CD14-positive monocyte (primary cell): ENCODE measurements around the gene NPLOC4. TPM values are rescaled to one million over a fixed set of nuclear protein-coding genes. Genes with fewer than 3 reads are reported as not detected.

Experiments
- DNase-seq, 3 donors: peaks; one replicate each; pipeline ENCODE4 v3.0.0-alpha.2; 2011 to 2022
- H2AFZ ChIP-seq: 2 replicates; pipeline ENCODE4 v1.6.0; 2012; ENCODE audit warnings: mild to moderate bottlenecking, low read depth, low read length, inconsistent platforms; ENCODE audit not compliant: insufficient read depth, poor library complexity, severe bottlenecking
- H3K27ac ChIP-seq, 2 donors: 1 replicate in 1 of 2; 2 replicates in 1 of 2; pipeline ENCODE4 v1.5.1; 2012 to 2013; ENCODE audit warnings: low read length in 2 of 2, control low read depth in 1 of 2, inconsistent platforms in 1 of 2, low read depth in 1 of 2, mild to moderate bottlenecking in 1 of 2
- H3K27me3 ChIP-seq, 2 donors: one replicate each; pipeline versions ENCODE4 v1.6.0 to v1.6.1; 2011 to 2013; ENCODE audit warnings: low read length in 2 of 2; ENCODE audit not compliant: control insufficient read depth in 2 of 2, insufficient read depth in 2 of 2
- H3K36me3 ChIP-seq, 2 donors: replicated peaks in 1 of 2; 1 replicate in 1 of 2; 2 replicates in 1 of 2; pipeline versions ENCODE4 v1.5.1 to v1.6.1; 2012 to 2013; ENCODE audit warnings: low read length in 2 of 2, control low read depth in 1 of 2, inconsistent platforms in 1 of 2, mild to moderate bottlenecking in 1 of 2; ENCODE audit not compliant: insufficient read depth in 2 of 2, control insufficient read depth in 1 of 2
- H3K4me1 ChIP-seq, 2 donors: 1 replicate in 1 of 2; 2 replicates in 1 of 2; pipeline versions ENCODE4 v1.5.1 to v1.6.1; 2012 to 2013; ENCODE audit warnings: low read length in 2 of 2, control low read depth in 1 of 2, inconsistent platforms in 1 of 2, mild to moderate bottlenecking in 1 of 2, moderate library complexity in 1 of 2; ENCODE audit not compliant: insufficient read depth in 2 of 2, control insufficient read depth in 1 of 2
- H3K4me2 ChIP-seq: replicated peaks from 2 replicates; pipeline ENCODE3; 2012; ENCODE audit warnings: low read length, moderate library complexity, mild to moderate bottlenecking; ENCODE audit not compliant: poor library complexity, severe bottlenecking; ENCODE audit errors: extremely low read depth
- H3K4me3 ChIP-seq, 3 experiments: fragments of 200-600 bp in 1 of 3; sonication (generic) in 1 of 3; replicated peaks in 1 of 3; 1 replicate in 2 of 3; 2 replicates in 1 of 3; pipeline ENCODE4 v1.5.1; 2011 to 2013; ENCODE audit warnings: low read length in 3 of 3, mild to moderate bottlenecking in 3 of 3, control low read depth in 2 of 3, low read depth in 2 of 3, inconsistent platforms in 1 of 3, moderate library complexity in 1 of 3
- H3K79me2 ChIP-seq: 2 replicates; pipeline ENCODE4 v1.6.0; 2012; ENCODE audit warnings: mild to moderate bottlenecking, control low read depth, inconsistent platforms, low read length, moderate library complexity; ENCODE audit not compliant: insufficient read depth
- H3K9ac ChIP-seq: 2 replicates; pipeline ENCODE4 v1.6.0; 2017; ENCODE audit warnings: low read length, mild to moderate bottlenecking; ENCODE audit not compliant: insufficient read depth, poor library complexity, severe bottlenecking
- H3K9me3 ChIP-seq, 2 donors: replicated peaks in 1 of 2; 1 replicate in 1 of 2; 2 replicates in 1 of 2; pipeline versions ENCODE4 v1.5.1 to v1.6.1; 2012 to 2013; ENCODE audit warnings: low read length in 2 of 2, control low read depth in 1 of 2; ENCODE audit not compliant: control insufficient read depth in 1 of 2, insufficient read depth in 1 of 2
- H4K20me1 ChIP-seq: 2 replicates; pipeline ENCODE4 v1.6.0; 2012; ENCODE audit warnings: mild to moderate bottlenecking, low read length, control low read depth, moderate library complexity; ENCODE audit not compliant: insufficient read depth
- H3K27ac Mint-ChIP-seq, 7 donors: one replicate each; pipeline ENCODE4 v1.8.0; 2020; ENCODE audit warnings: mild to moderate bottlenecking in 7 of 7, mixed read lengths in 7 of 7, moderate library complexity in 6 of 7, inconsistent platforms in 2 of 7
- H3K27me3 Mint-ChIP-seq, 3 donors: one replicate each; pipeline ENCODE4 v1.8.0; 2021 to 2022; ENCODE audit warnings: low read depth in 3 of 3, mild to moderate bottlenecking in 3 of 3, mixed read lengths in 3 of 3, moderate library complexity in 3 of 3, inconsistent platforms in 1 of 3
- H3K36me3 Mint-ChIP-seq, 2 donors: one replicate each; pipeline ENCODE4 v1.8.0; 2020; ENCODE audit warnings: mixed read lengths in 2 of 2, inconsistent platforms in 1 of 2, mild to moderate bottlenecking in 1 of 2
- H3K4me1 Mint-ChIP-seq: one replicate; pipeline ENCODE4 v1.8.0; 2020; ENCODE audit warnings: mild to moderate bottlenecking, mixed read lengths
- H3K4me3 Mint-ChIP-seq, 2 donors: one replicate each; pipeline ENCODE4 v1.8.0; 2020; ENCODE audit warnings: mild to moderate bottlenecking in 2 of 2, mixed read lengths in 2 of 2, moderate library complexity in 1 of 2
- H3K9me3 Mint-ChIP-seq, 7 donors: one replicate each; pipeline ENCODE4 v1.8.0; 2020 to 2022; ENCODE audit warnings: mixed read lengths in 7 of 7, mild to moderate bottlenecking in 6 of 7, moderate library complexity in 6 of 7, inconsistent platforms in 2 of 7
- WGBS: methylation state at CpG from one replicate; pipeline ENCODE4 v1.1.5; 2013; ENCODE audit warnings: missing lambda C conversion rate; ENCODE audit not compliant: insufficient coverage; 5-methylcytosine and 5-hydroxymethylcytosine counted together
- intact Hi-C, 2 donors: fragments of 100-400 bp; cut with micrococcal nuclease; formaldehyde crosslinking; loops; one replicate each; pipeline versions ENCODE4 v1.15.0 to v1.15.1; 2023
- polyA plus RNA-seq, 3 donors: library from polyadenylated mRNA; depleted of rRNA in 1 of 3; unstranded in 2 of 3; stranded (reverse) in 1 of 3; fragments of 300-500 nt in 2 of 3; fragments of >200 nt in 1 of 3; fragmentation: Illumina TruSeq in 2 of 3; gene quantifications; 1 replicate in 2 of 3; 2 replicates in 1 of 3; pipeline ENCODE4 v1.2.3, GENCODE V29; 2012 to 2021
- TF ChIP-seq, protein P1 (sequence below): fragments of 200-600 bp; IDR thresholded peaks from one replicate; pipeline ENCODE4 v1.8.0; 2022; ENCODE audit warnings: antibody characterized with exemption, mild to moderate bottlenecking

Gene NPLOC4
- polyA plus RNA-seq, 3 donors: 92.1 to 112 (median 106) TPM

DNA sequence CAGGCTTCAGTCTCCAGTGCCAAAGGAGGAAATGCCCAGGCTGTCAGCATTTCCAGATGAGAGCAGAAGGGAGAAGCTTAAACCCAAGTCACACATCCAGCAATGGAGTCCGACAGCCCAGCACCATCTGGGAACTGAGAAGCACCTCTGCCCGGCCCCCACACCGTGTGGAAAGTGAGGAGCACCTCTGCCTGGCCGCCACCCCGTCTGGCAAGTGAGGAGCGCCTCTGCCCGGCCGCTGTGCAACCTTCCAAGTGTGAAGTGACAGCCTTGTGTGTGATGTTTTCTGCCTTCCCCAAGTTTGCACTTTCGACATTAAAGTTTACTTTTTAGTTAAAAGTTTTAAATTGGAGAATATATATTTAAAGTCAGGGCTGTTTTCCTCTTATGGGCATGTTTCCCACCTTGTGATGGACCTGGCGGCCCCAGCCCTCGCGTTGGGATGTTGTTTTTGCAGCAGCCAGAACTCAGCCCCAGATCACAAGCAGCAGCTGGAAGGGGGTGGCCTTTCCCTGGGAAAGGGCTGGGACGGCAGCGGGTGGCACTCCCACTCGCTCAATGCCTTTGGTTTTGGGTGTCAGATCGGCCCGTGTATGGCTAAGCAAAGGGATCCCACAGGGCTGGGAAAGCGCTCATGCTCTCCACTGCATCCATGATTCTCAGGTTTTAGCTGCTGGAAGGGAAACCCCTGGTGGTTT, 36.8 kb upstream of the NPLOC4 start:
- Histone ChIP-seq H3K9me3 (no peaks in the 10 kb centered on the region), H3K79me2 (peaks cover 15% of the 10 kb centered on the region), H3K27me3 (no peaks in the 10 kb centered on the region), H3K4me3 (no peak overlapping the region), H4K20me1 (peaks cover 5% of the 10 kb centered on the region), H3K36me3 (peaks cover 43 to 63% of the 10 kb centered on the region in 2 donors), H3K4me2 (no peak overlapping the region), H2AFZ (no peak overlapping the region), H3K9ac (no peak overlapping the region), H3K27ac (no peak overlapping the region), H3K4me1 (no peaks in the 10 kb centered on the region)
- peaks cover 37 to 67% of the 10 kb centered on the region in 2 donors for H3K36me3 Mint-ChIP-seq
- no peak overlapping the region for H3K4me3 Mint-ChIP-seq
- H3K27ac Mint-ChIP-seq: peak overlapping the region in 2 of 7 donors; percentile 20 to 46
- no peaks in the 10 kb centered on the region for H3K4me1 Mint-ChIP-seq
- H3K27me3 Mint-ChIP-seq: no peaks in the 10 kb centered on the region
- DNase-seq: no peak
- WGBS: 90% methylated on average over 13 of the region's 18 CpGs
- TF ChIP-seq, protein P1, sequence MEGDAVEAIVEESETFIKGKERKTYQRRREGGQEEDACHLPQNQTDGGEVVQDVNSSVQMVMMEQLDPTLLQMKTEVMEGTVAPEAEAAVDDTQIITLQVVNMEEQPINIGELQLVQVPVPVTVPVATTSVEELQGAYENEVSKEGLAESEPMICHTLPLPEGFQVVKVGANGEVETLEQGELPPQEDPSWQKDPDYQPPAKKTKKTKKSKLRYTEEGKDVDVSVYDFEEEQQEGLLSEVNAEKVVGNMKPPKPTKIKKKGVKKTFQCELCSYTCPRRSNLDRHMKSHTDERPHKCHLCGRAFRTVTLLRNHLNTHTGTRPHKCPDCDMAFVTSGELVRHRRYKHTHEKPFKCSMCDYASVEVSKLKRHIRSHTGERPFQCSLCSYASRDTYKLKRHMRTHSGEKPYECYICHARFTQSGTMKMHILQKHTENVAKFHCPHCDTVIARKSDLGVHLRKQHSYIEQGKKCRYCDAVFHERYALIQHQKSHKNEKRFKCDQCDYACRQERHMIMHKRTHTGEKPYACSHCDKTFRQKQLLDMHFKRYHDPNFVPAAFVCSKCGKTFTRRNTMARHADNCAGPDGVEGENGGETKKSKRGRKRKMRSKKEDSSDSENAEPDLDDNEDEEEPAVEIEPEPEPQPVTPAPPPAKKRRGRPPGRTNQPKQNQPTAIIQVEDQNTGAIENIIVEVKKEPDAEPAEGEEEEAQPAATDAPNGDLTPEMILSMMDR: no peak
- H3K9me3 Mint-ChIP-seq: peaks cover 0 to 3% (median 0%) of the 10 kb centered on the region in 7 donors
- intact Hi-C loops: no loop called here

DNA sequence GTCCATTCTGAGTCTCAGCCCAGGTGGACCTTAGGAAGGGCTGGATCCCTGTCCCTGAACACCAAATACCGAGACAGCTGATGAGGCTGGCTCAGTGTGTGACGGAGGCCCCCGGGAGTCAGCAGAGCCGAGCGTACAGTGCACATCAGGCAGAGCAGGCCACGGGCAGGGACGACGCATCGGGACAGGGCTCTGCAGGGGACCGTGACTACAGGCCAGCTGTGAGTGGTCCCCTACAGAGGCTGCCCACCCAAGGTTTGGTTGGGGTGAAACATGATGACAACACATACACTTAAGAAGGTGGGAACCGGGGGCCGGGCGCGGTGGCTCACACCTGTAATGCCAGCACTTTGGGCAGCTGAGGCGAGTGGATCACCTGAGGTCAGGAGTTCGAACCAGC, 36.0 kb upstream of the NPLOC4 start:
- no peak overlapping the region for H3K27ac ChIP-seq
- intact Hi-C loops: no loop called here
- Mint-ChIP-seq H3K36me3 (peaks cover 42 to 73% of the 10 kb centered on the region in 2 donors), H3K27me3 (no peaks in the 10 kb centered on the region), H3K9me3 (peaks cover 0 to 3% (median 0%) of the 10 kb centered on the region in 7 donors), H3K4me3 (no peak overlapping the region), H3K27ac (no peak overlapping the region), H3K4me1 (peaks cover 4% of the 10 kb centered on the region)
- no peaks in the 10 kb centered on the region for H3K27me3 ChIP-seq
- H3K79me2 ChIP-seq: peaks cover 22% of the 10 kb centered on the region
- peaks cover 43 to 69% of the 10 kb centered on the region in 2 donors for H3K36me3 ChIP-seq
- H3K4me1 ChIP-seq: peaks cover 2 to 6% of the 10 kb centered on the region in 2 donors
- TF ChIP-seq, protein P1: no peak
- WGBS: 85% methylated on average over 8 of the region's 16 CpGs
- H3K4me2 ChIP-seq: no peak overlapping the region
- peaks cover 5% of the 10 kb centered on the region for H4K20me1 ChIP-seq
- H3K9me3 ChIP-seq: no peaks in the 10 kb centered on the region
- no peak overlapping the region for H2AFZ ChIP-seq
- no peak for DNase-seq
- no peak overlapping the region for H3K4me3 ChIP-seq
- no peak overlapping the region for H3K9ac ChIP-seq
